ENCODE measurements around the gene APEH.

The APEH gene

GRCh38 chr3:49664300-49664699, 9.9 kb upstream of the APEH start:
- TF ChIP-seq, protein P1, sequence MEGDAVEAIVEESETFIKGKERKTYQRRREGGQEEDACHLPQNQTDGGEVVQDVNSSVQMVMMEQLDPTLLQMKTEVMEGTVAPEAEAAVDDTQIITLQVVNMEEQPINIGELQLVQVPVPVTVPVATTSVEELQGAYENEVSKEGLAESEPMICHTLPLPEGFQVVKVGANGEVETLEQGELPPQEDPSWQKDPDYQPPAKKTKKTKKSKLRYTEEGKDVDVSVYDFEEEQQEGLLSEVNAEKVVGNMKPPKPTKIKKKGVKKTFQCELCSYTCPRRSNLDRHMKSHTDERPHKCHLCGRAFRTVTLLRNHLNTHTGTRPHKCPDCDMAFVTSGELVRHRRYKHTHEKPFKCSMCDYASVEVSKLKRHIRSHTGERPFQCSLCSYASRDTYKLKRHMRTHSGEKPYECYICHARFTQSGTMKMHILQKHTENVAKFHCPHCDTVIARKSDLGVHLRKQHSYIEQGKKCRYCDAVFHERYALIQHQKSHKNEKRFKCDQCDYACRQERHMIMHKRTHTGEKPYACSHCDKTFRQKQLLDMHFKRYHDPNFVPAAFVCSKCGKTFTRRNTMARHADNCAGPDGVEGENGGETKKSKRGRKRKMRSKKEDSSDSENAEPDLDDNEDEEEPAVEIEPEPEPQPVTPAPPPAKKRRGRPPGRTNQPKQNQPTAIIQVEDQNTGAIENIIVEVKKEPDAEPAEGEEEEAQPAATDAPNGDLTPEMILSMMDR (conservative IDR thresholded peaks at IDR 0.05; ENCODE audit: low read depth, low read length) = no peak
- H3K4me2 ChIP-seq = no peak overlapping the region
- no peak overlapping the region for H3K4me3 ChIP-seq (IDR thresholded peaks at IDR 0.05; ENCODE audit: insufficient read depth, low read depth, low read length)
- no peaks in the 10 kb centered on the region for H3K27me3 ChIP-seq (ENCODE audit: insufficient read depth, low read depth)
- H3K4me1 ChIP-seq (ENCODE audit: low read depth, poor library complexity, severe bottlenecking) = no peaks in the 10 kb centered on the region
- no peak overlapping the region for H2AFZ ChIP-seq (ENCODE audit: low read depth)
- H4K20me1 ChIP-seq (ENCODE audit: insufficient read depth) = no peaks in the 10 kb centered on the region
- H3K27ac ChIP-seq = no peak overlapping the region
- no peaks in the 10 kb centered on the region for H3K36me3 ChIP-seq (ENCODE audit: insufficient read depth)
- H3K9ac ChIP-seq = no peak overlapping the region
- no peaks in the 10 kb centered on the region for H3K79me2 ChIP-seq (ENCODE audit: insufficient read depth, low read depth)

DNA sequence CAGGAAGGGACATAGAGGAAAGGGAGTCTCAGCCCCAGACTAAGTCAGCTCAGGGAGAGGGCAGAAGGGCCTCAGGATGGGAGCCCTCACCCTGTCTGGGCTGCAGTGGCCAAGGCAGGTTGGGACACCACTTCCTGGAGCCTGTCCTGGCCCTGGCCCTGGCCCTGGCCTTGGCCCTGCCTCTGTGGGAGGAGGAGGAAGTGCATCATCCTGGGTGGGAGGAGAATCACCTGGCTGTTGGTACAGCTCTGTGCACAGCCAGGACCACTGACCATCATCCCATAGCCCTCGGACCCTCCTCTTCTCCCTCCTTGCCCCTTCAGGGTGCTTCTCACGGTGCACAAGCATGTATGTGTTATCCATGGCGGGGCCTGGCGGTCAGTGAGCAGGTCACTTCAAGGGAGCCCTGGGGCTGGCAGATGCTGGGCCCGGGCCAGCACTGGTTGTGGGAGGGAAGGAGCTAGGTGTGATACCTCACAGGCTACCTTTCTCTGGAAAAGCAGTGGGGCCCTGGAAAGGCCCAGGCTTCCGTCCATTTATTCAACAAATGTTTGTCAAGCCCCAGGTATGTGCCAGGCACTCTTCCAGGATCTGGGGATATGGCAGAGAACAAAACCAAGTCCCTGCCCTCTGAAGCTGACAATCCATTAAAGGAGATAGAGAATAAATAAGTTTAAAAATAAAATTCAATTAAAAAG, 8.2 kb upstream of the APEH start:
- Histone ChIP-seq H3K4me3 (IDR thresholded peaks at IDR 0.05; ENCODE audit: insufficient read depth, low read depth, low read length) (no peak overlapping the region), H3K27ac (no peak overlapping the region), H3K79me2 (ENCODE audit: insufficient read depth, low read depth) (no peaks in the 10 kb centered on the region), H3K36me3 (ENCODE audit: insufficient read depth) (no peaks in the 10 kb centered on the region), H3K4me1 (ENCODE audit: low read depth, poor library complexity, severe bottlenecking) (no peaks in the 10 kb centered on the region), H4K20me1 (ENCODE audit: insufficient read depth) (no peaks in the 10 kb centered on the region), H3K4me2 (no peak overlapping the region), H2AFZ (ENCODE audit: low read depth) (no peak overlapping the region), H3K27me3 (ENCODE audit: insufficient read depth, low read depth) (no peaks in the 10 kb centered on the region), H3K9ac (no peak overlapping the region)
- TF ChIP-seq, protein P1 (conservative IDR thresholded peaks at IDR 0.05; ENCODE audit: low read depth, low read length) = no peak

DNA sequence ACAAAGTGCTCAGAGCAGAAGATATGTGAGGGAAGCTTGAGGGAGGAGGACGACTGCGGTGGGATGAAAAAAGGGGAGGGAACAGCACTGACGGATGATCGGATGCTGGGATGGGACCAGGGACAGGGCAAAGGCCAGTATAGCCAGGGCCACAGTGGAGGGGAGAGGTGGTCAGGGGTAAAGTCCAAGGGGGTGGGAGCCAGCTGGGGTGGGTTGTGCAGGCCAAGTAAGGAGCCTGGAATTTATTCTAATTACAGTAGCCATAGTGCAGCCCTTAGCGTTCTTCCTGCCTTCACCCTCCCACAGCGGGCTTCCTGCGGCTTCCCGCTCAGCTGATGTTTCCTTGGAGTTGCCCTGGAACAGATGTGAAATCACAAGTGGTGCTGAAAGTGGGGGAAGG, 7.6 kb upstream of the APEH start:
- TF ChIP-seq, protein P1 (conservative IDR thresholded peaks at IDR 0.05; ENCODE audit: low read depth, low read length) = no peak
- Histone ChIP-seq H3K36me3 (ENCODE audit: insufficient read depth) (no peaks in the 10 kb centered on the region), H2AFZ (ENCODE audit: low read depth) (no peak overlapping the region), H3K9ac (no peak overlapping the region), H3K4me2 (no peak overlapping the region), H3K79me2 (ENCODE audit: insufficient read depth, low read depth) (no peaks in the 10 kb centered on the region), H3K27me3 (ENCODE audit: insufficient read depth, low read depth) (no peaks in the 10 kb centered on the region), H3K4me1 (ENCODE audit: low read depth, poor library complexity, severe bottlenecking) (no peaks in the 10 kb centered on the region), H3K27ac (no peak overlapping the region), H3K4me3 (IDR thresholded peaks at IDR 0.05; ENCODE audit: insufficient read depth, low read depth, low read length) (no peak overlapping the region), H4K20me1 (ENCODE audit: insufficient read depth) (no peaks in the 10 kb centered on the region)

GRCh38 chr3:49667701-49668413, 6.3 kb upstream of the APEH start:
- peaks cover 5% of the 10 kb centered on the region for H3K4me1 ChIP-seq (ENCODE audit: low read depth, poor library complexity, severe bottlenecking)
- no peak overlapping the region for H3K4me3 ChIP-seq (IDR thresholded peaks at IDR 0.05; ENCODE audit: insufficient read depth, low read depth, low read length)
- H2AFZ ChIP-seq (ENCODE audit: low read depth) = no peak overlapping the region
- TF ChIP-seq, protein P1 (conservative IDR thresholded peaks at IDR 0.05; ENCODE audit: low read depth, low read length) = no peak
- no peak overlapping the region for H3K4me2 ChIP-seq
- no peaks in the 10 kb centered on the region for H4K20me1 ChIP-seq (ENCODE audit: insufficient read depth)
- H3K27me3 ChIP-seq (ENCODE audit: insufficient read depth, low read depth) = no peaks in the 10 kb centered on the region
- H3K9ac ChIP-seq = no peak overlapping the region
- H3K36me3 ChIP-seq (ENCODE audit: insufficient read depth) = no peaks in the 10 kb centered on the region
- no peaks in the 10 kb centered on the region for H3K79me2 ChIP-seq (ENCODE audit: insufficient read depth, low read depth)
- no peak overlapping the region for H3K27ac ChIP-seq

Data from KMS-11 (cell line).